GM18951 (cell line): Measurements from ENCODE around the gene ZG16.

Experiments used
- POLR2A ChIP-seq: IDR thresholded peaks from 4 replicates; pipeline ENCODE4 v1.6.1; 2011; ENCODE audit warnings: mild to moderate bottlenecking; ENCODE audit not compliant: insufficient read length, insufficient read depth; ENCODE audit errors: extremely low read depth
- in situ Hi-C: fragments of 300-500 bp; cut with MboI; formaldehyde crosslinking; loops from one replicate; pipeline ENCODE4 v1.12.0; 2022; ENCODE audit warnings: low sequenced_read_pairs, mixed read lengths, inconsistent platforms; ENCODE audit not compliant: unreplicated experiment

ZG16 gene

DNA sequence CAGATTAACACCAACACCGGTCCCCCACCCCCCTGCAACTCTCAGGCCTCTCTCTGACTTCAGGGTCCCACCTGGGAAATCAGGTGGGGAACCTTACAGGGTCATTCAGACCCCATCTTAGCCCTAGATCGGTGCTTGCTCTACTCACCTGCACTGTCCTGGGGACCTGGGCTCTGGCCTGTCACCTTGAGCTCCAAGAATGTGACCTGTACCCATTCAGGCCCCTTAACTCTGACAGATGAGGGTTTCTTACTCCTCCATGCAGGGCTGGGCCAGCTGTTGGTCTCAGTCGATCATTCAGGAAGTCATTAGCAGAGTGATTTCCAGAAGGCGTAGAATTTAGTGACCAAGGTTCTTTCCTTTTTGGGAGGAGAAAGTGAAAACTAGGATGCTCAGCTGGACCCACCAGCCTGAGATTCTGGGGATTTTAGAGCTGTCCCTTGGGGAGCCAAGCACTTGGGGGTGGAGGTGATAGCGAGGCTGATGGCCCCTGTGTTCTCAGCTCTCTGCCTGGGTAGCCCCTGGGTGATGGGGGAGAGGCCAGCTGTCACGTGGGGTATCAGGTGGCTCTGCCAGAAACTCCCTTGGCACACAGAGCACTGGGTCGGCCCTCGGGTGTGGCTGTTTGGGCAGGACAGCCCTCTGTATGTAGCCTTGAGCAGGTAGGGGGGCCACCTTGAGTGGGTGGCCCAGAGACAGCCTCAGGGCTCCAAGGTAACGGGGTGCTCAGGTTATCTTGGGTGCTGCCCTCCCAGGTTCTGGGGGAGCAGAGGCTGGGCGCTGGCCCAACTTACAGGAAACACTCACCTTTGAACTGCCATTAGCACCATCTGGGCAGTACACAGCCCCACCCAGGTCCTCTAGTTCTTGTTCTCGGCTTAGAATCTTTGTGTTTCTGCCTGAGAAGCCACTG, 42.9 kb downstream of the ZG16 start:
- TF ChIP-seq POLR2A: peak; percentile 74
- in situ Hi-C loops: no loop called here

DNA sequence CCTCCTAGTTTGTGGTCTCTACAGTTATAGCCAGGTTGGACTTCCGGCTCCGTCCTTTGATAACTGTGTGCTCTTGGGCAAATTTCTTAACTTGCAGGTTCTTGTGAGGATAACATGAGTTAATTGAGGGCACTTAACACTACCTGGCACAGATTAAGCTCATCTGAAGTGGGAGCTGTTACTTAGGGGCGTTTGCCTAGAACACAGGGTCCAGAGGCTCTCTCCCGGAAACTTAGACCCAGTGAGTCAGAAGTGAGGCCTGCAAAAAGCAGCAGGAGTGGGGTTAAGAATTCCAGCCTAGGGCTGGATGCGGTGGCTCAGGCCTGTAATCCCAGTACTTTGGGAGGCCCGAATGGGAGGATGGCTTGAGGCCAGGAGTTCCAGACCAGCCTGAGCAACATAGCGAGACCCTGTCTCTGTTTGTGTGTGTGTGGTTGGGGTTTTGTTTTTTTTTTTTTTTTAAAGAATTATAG, 43.6 kb downstream of the ZG16 start:
- in situ Hi-C loops: no loop called here
- TF ChIP-seq POLR2A: no peak

DNA sequence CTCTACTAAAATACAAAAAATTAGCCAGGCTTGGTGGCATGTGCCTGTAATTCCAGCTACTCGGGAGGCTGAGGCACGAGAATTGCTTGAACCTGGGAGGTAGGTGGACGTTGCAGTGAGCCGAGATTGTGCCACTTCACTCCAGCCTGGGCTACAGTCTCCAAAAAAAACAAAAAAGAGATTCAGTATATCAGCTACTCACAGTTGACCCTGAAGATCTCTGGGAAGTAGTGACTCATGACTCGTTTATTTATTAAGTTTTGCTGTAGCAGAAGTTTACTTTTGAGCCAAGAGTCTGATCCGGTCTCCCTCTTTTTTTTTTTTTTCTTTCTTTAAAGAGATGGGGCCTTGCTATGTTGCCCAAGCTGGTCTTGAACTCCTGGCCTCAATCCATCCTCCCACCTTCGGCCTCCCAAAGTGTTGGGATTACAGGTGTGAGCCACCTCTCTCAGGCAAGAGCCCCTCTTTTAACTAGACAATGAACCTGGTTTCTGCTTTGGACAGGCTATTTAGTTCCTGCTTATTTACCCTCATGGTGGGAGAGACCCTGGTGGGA, 46.6 kb downstream of the ZG16 start:
- in situ Hi-C loops: no loop called here
- TF ChIP-seq POLR2A: no peak

DNA sequence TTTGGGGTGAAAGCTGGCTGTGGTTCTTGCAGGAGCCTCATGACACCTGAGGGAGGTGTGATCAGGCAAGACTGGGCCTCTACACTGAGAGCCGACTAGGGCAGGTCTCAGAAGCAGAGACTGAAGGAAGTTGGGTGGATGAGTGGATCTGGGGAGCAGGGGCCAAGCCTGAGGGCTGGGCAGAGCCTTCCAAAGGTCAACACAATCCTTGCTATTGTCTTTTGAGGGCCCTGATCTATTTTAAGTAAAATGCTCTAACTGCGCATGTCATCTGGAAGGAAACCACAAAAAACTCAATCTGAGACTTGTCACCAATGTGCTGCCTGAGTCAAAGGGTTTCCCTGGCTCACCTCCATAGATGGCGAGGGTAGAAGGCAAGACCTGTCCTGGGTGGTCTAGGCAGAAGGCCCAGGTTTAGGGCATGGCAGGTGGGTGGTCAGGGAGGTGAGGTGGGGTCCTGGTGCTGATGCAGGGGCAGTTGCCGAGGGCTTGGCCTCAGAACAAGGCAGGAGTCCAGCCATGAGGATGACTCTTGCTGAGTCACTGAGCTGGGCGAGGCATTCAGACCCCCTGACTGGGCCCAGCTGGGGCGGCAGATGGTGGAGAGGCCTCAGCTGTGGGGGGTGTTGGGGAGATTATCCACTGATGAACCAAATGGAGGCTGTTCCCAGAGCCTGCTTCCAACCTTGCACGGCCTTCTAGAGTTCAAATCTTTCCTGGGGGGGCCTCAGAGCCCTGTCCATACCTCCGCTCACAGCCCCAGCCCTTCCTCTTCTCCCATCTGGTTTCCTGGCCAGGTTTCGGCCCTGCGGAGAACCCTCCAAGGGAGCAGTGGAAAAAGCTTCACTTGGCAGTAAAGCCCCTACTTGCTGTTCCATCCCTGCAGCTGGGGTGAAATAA, 47.3 kb downstream of the ZG16 start:
- TF ChIP-seq POLR2A: no peak
- in situ Hi-C loops: no loop called here

DNA sequence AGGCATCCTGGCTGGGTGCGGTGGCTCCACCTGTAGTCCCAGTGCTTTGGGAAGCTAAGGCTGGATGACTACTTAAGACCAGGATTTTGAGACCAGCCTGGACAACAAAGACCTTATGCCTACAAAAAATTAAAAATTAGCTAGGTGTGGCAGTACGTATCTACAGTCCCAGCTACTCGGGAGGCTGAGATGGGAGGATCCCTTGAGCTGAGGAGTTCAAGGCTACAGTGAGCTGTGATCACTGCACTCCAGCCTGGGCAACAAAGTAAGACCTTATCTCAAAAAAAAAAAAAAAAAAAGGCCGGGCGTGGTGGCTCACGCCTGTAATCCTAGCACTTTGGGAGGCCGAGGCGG, 48.3 kb downstream of the ZG16 start:
- TF ChIP-seq POLR2A: no peak
- in situ Hi-C loops: no loop called here

- TF ChIP-seq POLR2A: no peak
- in situ Hi-C loops: no loop called here
Observed at GRCh38 chr16:29830774-29831173, 52.7 kb downstream of the ZG16 start.

DNA sequence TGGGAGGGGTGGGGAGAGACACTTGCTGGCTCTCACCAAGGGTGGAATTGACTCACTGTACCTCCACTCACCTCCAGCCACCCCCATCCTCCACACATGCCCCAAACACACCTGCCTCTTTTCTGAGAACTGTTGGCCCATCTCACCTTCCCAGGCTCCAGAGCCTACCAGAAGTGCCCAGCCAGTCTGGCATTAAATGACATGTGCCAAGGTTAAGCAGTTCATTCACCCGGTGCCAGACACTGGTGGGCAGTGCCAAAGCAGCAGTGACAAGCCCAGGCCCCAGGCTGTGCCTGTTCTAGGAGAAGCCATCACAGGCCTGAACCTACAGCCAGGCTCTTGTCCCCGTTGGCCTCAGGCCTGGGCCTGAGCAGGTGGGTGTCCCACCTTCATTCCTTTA, 53.4 kb downstream of the ZG16 start:
- no peak for TF ChIP-seq POLR2A
- in situ Hi-C loops: no loop called here
